Islet of Langerhans (tissue), 1 donor: ENCODE measurements around the gene PACS1.
"Not testable (repeated sequence)": the region's sequence is repeated elsewhere in the genome, so short reads cannot be mapped to it uniquely, and the experiment has no call there.

Experiments
- FAIRE-seq: peaks from one replicate; lab custom pipeline; 2011; peaks lifted over from hg19 to GRCh38; lab: Jason Lieb, UNC

Gene PACS1

GRCh38 chr11:66069715-66070603, at the start of gene PACS1:
PACS1 (plus strand) TSS chr11:66070272; CDS start chr11:66070487, 215 bp downstream.
- no peak for FAIRE-seq

DNA sequence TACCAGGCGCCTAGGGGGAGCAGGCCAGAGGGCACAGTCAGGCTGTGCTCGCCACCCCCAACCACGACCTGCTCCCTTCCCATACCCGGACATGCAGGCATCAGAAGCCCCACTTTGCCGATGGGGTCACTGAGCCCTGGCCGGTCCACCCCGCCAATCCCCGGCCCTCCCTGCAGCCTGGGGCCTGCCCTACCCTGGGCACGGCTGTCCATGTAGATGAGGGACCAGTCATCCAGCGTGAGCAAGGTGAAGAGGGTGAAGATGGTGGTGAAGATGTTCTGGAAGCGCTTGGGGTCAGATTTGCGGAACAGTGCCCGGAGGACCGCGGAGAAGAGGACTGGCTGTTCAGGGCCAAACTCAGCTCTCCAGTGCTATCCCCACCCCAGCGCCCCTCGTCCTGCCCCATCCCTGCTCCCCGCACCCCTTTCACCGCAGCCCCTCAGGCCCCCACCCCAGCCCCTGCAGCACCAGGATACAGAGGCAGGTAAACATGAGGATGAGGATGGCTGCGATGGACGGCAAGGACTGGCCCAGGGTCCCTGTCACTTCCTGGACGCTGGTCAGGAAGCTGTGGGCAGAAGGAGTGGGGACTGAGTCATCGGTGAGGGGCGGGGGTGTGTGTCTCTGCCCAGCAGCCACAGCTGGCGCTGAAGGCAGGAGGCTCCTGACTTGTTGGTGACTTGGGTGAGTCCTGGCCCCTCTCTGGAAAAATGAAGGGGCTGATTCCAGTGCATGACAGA, 49.3 kb upstream of the PACS1 start:
- no peak for FAIRE-seq

- no peak for FAIRE-seq
Measured at GRCh38 chr11:66022401-66023185, 47.5 kb upstream of the PACS1 start.

DNA sequence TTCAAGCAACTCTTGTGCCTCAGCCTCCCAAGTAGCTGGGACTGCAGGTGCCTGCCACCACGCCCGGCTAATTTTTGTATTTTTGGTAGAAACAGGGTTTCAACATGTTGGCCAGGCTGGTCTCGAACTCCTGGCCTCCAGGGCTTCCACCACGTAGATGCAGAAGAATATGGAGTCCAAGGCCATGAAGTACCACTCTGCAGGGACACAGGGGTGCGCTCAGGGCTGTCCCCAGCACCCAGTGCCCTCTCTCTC, 47.0 kb upstream of the PACS1 start:
- not testable (repeated sequence) for FAIRE-seq

DNA sequence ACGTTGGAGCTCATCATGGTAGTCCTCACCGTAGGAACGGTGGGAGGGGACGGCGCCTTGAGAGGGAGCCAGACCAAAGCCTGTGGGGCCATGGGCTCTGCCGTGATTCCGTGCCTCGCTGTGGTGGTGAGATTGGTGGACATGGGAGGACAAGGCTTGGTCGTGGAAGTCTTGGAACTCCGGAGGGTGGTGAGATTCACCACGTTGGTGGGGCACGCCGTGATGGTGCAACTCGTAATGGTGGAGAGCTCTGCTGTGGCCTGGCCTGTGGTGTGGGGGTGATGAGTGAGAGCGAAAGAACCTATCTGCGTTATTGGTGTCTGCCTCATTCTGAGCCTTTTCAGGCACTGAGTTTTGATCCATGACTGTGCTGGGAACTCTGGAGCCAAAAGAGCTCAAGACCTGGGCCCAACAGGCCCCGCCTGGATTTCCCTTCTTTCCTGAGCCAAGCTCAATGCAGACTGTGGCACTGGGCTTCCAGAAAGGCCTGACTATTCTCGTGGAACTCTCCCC, 44.0 kb upstream of the PACS1 start, which contains the start of gene CATSPER1:
Gene CATSPER1, minus strand, starts transcription at position 463 of the 513 bp plus-strand sequence. Its CDS starts 100 bp downstream, at position 363.
- FAIRE-seq = no peak

DNA sequence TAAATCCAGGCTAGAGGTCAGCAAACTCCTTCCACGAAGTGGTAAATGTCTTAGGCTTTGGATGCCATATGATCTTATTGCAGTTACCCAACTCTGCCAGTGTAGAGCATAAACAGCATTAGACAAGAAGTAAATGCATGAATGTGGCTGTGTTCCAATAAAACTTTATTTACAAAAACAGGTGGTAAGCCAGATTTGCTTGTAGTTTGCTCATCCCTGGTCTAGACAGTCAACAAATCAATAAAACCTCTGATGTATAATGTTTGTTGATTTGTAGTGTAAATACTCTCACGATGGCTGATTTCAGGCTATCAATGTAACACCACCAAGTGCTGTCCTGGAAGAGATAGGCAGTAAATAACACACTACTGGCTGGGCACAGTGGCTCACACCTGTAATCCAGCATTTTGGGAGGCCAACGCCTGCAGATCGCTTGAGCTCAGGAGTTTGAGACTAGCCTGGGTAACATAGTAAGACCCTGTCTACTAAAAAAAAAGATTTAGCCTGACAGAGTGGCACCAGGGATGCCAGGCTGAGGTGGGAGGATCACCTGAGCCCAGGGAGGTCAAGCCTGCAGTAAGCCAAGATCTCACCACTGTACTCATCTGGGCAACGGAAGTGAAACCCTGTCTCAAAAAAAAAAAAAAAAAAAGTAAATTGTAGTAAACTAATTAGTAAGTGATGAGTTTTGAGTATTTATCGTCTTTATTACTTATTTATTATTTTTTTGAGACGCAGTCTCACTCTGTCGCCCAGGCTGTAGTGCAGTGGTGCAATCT, 36.9 kb upstream of the PACS1 start:
- no peak for FAIRE-seq

DNA sequence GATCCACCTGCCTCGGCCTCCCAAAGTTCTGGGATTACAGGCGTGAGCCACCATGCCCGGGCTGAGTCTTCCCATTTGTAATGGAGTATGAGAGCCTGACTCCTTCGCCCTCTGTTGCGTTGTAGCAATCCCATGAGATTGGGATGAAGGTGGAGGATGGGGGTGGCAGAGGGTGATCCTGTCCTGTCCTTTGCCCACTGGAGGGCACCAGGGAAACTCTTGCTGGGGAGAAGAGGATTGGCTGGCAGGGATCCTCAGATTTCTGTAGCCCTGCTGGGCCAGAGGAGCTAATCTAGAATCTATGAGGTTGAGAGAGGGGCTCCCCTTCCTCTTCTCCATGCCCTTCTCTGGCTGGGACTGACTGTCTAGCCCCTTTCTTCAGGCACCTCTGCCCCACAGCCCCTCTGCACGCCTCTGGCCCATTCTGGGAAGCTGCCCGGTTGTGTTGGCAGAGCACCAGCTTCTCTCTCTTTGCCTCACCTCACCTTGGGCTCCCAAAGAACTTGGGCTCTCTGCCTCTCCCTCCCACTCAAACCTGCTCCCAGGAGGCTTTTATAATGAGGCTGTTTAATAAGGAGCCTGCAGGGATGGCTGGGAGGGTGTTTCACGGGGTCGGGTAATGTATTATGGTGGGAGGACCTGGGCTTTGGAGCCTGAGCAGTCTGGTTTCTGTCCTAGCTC, 34.3 kb upstream of the PACS1 start:
- FAIRE-seq = no peak

GRCh38 chr11:66036334-66036710, 33.8 kb upstream of the PACS1 start:
- no peak for FAIRE-seq

DNA sequence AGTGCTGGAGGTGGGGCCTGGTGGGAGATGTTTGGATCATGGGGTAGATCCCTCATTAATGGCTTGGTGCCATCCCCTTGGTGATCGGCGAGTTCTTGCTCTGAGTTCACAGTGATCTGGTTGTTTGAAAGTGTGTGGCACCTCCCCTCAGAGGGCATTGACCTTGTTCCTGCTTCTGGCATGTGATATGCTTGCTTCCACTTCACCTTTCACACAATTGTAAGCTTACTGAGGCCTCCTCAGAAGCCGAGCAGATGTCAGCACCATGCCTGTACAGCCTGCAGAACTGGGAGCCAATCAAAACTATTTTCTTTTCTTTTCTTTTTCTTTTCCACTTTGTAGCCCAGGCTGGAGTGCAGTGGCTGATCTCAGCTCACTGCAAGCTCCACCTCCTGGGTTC, 32.7 kb upstream of the PACS1 start:
- FAIRE-seq = no peak

DNA sequence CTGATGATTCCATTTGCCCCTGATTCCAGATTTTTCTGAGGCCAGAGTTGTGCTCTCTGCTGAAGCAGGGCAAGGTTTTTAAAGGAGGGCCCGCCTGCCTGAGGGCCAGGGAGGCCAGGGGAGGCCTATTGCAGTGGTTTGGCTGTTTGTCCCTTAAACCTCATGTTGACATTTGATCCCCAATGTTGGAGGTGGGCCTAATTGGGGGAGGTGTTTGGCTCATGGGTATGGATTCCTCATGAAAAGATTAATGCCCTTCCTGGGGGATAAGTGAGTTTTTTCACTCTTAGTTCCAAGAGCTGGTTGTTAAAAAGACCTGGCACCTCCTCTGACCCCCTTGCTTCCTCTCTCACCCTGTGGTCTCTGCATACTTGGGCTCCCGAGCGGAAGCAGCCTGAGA, 30.3 kb upstream of the PACS1 start:
- FAIRE-seq = no peak

GRCh38 chr11:66042227-66042995, 27.7 kb upstream of the PACS1 start:
- FAIRE-seq = no peak

DNA sequence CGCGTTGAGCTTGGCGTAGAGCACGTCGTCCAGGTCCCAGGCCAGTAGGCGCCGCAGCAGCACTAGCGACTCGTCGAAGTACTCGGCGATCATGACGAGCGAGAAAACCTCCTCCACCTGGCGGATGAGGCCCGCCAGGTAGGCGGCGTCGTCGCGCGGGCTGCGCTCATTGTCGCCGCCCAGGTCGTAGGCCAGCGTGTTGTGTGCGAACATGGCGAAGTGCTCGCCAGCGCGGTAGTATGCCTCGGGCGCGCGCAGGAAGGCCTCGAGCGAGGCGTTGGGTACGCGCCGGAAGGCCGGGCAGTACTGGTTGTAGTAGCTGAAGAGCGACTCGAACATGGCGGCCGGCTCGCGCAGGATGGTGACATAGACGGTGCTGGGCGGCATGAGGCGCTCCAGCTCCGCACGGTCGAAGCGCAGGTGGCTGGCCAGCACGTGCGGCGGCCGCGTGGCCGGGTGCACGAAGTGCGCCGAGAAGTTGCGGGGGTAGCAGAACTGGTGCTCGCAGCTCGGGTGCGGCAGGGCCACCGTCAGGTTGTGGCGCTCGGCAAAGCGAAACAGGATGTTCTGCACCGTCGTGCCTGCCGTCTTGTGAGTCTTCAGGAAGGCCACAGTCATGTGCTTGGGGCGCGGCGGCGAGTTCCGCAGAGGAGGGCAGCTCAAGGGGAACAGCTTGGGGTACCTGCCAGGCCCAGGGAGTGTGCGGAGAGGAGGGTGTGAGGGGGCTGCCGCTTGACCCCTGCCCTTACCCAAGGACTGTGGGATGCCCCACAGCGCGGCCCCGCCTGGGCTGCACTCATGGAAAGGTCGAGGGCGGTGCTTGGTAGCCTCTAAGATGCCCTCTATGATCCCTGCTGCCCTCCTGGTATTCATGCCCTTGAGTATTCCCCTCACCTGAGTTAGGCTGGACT, 26.8 kb upstream of the PACS1 start:
- no peak for FAIRE-seq

DNA sequence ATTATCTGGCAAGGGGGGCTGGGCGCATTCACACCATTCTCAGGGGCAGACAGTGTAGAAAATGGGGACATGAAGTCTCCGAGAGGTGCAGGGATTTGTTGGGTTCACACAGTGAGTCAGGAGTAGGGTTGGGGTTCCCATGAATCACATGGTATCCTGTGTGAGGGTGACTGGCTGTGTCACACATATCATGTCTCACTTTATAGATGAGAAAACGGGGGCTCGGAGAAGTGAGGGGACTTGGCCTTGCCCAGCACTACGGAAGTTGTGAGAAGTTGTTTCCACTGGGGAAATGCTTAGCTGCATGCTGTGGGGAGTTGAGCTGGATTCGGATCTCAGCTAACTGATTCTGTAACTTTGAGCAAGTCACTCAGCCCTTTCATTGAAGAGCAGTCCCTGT, 25.3 kb upstream of the PACS1 start:
- FAIRE-seq = no peak

GRCh38 chr11:66045177-66045639, 24.9 kb upstream of the PACS1 start:
- FAIRE-seq = no peak

DNA sequence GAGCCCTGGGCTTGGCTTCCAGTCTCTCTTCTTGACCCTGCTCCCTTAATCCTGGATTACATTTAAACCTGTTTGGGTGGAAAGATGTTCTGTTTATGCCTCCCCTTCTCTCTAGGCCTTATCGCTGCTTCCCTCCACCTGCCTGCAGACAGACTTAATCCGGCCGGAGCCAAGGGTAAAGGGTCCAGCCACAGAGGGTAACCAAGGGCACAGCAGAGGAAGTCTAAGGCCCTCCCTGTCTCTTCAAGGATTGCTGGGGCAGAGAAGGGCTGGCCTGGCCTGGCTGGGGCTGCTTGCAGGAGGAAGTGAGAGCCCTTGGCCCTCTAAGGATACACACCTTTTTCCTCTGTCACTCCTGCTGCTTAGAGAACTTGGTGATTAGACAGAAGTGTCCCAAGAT, 23.2 kb upstream of the PACS1 start:
- no peak for FAIRE-seq

GRCh38 chr11:66047541-66048365, 22.3 kb upstream of the PACS1 start:
- no peak for FAIRE-seq

DNA sequence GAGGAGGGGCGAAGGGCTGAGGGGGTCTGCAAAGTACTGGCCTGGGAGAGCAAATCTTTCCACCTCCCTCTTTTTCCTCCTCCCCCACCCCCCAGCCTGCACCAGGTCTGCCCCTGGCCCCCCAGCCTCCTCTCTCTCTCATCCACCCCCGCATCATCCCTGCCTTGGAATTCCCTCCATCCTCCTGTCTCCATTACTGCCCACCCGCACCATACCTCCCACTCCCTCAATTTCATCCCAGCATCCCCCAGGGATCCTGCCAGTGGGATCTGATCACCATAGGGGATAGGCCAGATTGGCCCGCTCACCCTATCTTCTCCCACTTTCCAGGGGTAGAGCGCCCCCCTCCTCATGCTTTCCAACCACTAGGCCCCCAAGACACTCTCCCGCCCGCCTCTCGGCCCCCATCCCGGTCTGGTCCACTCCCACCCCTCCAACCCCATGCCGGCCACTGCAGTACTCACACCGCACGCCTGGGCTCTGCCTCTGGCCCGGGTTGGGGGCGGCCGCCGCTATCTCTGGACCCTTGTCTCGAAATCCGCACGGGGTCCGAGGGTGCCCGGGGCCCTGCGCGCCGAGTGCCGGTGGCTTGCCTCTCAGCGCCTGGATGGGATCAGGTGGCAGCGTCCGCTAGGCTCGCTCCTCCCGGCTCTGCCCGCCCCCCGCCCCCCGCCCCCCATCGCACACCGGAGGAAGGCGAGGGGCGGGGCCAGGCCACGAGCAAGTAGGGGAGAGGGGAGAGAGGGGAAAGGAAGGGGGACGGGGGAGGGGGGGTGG, 21.3 kb upstream of the PACS1 start, which contains the start of gene GAL3ST3:
Gene GAL3ST3, minus strand, starts transcription at position 615 of the 777 bp plus-strand sequence. CDS start 3,746 bp downstream, outside the sequence.
- no peak for FAIRE-seq
